ENCODE data around the gene SAC3D1.
"Not testable (repeated sequence)": the region's sequence is repeated elsewhere in the genome, so short reads cannot be mapped to it uniquely, and the experiment has no call there.

The SAC3D1 gene

GRCh38 chr11:65023502-65023901, 17.5 kb upstream of the SAC3D1 start:
- not testable (repeated sequence) for DNase-seq (ENCODE audit: low read depth, low spot score)

GRCh38 chr11:65026810-65027209, 14.2 kb upstream of the SAC3D1 start:
- DNase-seq (ENCODE audit: low read depth, low spot score) = no peak

DNA sequence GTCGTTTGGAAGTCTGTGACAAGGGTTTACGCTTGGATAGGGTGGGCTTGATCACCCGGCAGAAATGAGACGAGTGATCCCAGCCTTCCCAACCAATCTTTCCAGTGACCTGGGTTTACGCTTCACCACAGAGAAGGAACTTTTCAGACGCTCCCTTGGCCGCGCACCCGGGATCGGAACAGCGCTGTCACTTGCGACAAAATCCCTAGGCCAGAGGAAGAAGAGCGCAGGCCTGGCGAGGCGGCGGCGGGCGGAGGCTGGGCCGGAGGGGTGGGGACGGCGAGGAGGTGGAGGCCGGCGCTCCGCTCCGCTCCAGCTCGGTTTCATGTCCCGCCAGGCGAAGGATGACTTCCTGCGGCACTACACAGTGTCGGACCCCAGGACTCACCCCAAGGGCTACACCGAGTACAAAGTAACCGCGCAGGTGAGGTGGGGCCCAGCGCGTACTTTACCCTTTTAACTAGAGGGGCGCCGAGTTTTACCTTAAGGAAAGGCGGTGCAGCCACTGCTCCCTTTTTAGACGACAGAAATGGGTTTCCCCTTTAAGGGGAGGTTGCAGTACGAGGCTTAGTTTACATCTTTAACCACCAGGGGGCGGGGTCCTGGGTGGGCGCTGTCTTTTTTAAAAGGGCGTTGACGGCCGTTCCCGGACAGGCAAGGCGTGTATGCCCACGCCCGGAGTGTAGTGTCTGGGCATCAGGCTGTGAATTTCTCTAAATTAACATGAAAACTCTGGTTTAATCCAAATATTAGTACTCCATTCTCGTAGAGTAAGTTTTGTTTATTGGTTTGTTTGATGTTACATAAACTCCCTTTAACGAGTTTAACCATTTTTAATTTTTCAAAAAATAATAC, 13.6 kb upstream of the SAC3D1 start, which contains the start of gene SNX15:
TSS of gene SNX15 (plus strand) at position 227 of the 855 bp plus-strand sequence. CDS start at position 326, 99 bp downstream.
- peak; percentile 95 for DNase-seq (ENCODE audit: low read depth, low spot score)

DNA sequence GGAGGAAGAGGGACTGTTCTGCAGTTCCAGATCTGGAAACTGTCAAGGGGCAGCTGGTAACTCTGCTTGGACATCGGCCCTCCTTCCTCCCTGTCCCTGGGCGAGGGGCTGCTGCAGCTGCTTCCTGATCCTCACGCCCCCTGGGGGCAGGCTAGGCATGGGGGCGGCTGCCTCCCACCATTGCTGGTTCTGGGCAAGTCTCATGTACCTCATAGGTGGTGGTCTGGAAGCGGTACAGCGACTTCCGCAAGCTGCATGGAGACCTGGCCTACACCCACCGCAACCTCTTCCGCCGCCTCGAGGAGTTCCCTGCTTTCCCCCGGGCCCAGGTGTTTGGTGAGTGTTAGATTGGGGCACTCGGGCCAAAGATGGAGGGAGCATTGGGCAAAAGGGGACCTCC, 8.8 kb upstream of the SAC3D1 start:
- DNase-seq (ENCODE audit: low read depth, low spot score) = no peak

DNA sequence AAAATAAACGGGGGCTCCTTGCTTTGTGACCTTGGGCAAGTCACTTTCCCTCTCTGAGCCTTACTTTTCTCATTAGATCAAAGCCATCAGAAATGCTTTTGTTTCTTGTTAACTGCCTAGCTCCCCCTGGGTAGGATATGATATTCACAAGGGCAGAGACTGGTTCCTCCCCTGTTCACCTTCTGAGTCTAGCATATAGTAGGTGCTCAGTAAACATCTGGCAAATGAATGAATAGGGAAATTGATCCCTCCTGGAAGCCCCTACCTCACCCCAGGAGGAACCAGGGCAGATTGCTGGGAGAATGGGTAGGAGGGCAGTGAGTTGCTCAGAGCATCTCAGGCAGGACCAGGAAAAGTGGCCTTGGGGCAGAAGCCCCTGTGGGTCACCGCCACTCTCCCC, 6.6 kb upstream of the SAC3D1 start:
- DNase-seq (ENCODE audit: low read depth, low spot score) = no peak

DNA sequence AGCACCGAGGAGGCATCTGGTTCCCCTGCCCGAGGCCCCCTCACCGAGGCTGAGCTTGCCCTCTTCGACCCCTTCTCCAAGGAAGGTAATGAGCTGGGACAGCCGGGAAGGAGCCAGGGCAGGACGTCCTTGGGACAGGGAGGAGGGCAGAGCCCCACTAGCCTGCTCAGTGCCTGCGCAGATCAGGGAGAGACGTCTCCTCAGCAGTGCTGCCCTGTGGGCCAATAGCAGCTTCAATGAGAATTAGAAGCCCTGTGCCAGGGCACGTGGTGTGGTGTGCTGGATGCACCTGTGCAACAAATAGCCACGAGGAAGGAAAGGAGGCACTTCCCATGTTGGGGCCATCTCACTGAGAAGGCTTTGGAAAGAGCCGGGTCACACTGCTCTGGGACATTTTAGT, 5.4 kb upstream of the SAC3D1 start:
- no peak for DNase-seq (ENCODE audit: low read depth, low spot score)

GRCh38 chr11:65036931-65037330, 4.1 kb upstream of the SAC3D1 start:
- no peak for DNase-seq (ENCODE audit: low read depth, low spot score)

- DNase-seq (ENCODE audit: low read depth, low spot score) = no peak
These were observed 527 bp upstream of the SAC3D1 start for GRCh38 chr11:65040520-65040846.

GRCh38 chr11:65042891-65043290, 1.9 kb downstream of the SAC3D1 start:
- no peak for DNase-seq (ENCODE audit: low read depth, low spot score)

GRCh38 chr11:65043881-65044501, 3.0 kb downstream of the SAC3D1 start:
- DNase-seq (ENCODE audit: low read depth, low spot score) = no peak

DNA sequence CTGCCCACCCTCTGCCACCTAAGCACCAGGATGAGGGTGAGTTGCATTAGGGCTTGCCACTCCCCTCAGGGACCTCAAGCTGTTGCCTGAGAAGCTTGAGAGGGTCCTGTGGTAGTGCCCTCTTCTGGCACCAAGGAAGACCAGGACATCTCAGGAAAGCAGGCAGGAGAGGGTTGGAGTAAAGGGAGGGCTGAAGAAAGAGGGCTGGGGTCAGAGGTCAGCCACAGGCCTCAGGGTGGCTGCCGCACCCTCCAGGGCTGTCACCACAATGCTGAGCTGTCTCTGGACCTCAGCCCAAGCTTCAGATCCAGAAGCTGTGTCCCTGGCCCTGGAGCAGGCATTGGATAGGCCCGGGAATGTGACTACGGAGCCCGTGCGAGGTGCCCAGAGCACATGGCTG, 4.1 kb downstream of the SAC3D1 start:
- no peak for DNase-seq (ENCODE audit: low read depth, low spot score)

GRCh38 chr11:65045728-65046127, 4.7 kb downstream of the SAC3D1 start:
- no peak for DNase-seq (ENCODE audit: low read depth, low spot score)

DNA sequence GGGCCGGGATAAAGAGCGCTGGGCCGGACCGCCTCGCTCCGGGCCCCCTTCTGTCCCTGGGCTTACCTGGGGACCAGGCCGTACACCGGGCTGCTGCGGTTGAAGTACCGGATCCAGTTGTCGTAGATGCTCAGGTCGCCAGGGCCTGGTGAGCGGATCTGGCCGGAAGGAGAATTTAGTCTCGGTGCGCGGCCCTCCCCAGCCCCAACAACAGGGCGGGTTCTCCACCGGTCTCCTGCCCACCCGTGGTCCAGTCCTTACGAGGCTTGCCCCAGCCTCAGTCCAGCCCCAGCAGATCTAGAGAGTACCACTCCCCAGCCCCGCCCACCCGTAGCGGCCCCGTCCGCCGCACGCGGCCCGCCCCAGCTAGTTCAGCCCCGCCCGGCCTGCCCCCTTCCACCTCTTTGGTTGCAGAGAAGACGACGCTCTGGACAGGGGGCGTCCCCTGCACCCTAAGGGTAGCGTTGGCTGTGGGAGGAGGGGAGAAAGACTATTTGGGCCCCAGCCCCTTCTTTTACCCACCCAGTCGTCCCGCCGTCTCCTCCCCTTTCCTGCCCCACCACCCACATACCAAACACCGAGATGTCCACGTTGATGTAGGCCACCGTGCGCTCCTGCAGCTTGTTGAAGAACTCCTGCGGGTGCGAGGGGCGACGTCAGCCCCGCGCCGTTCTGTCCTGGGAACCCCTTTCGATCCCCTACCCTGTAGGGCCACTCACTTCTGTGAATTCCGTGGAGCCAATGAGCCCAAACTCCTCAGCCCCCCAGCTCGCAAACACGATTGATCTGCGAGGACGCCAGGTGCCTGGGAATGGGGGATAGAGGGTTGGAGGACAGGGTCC, 6.8 kb downstream of the SAC3D1 start:
- DNase-seq (ENCODE audit: low read depth, low spot score) = no peak

DNA sequence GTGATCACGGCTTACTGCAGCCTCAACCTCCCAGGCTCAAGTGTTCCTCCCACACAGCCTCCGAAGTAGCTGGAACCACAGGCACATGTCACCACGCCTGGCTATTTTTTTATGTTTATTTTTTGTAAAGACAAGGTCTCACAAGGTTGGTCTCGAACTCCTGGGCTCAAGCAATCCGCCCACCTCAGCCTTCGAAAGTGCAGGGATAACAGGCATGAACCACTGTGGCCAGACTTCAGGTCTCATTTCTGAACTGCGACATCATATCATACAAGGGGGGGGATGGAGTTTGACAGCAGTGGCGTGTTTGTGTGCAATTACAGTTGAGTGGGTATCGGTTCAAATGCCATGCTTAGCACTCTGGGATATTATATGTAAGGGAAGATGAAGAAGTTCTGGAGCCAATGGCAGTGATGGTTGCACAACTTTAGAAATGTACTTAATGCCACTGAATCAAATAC, 10.4 kb downstream of the SAC3D1 start:
- no peak for DNase-seq (ENCODE audit: low read depth, low spot score)

DNA sequence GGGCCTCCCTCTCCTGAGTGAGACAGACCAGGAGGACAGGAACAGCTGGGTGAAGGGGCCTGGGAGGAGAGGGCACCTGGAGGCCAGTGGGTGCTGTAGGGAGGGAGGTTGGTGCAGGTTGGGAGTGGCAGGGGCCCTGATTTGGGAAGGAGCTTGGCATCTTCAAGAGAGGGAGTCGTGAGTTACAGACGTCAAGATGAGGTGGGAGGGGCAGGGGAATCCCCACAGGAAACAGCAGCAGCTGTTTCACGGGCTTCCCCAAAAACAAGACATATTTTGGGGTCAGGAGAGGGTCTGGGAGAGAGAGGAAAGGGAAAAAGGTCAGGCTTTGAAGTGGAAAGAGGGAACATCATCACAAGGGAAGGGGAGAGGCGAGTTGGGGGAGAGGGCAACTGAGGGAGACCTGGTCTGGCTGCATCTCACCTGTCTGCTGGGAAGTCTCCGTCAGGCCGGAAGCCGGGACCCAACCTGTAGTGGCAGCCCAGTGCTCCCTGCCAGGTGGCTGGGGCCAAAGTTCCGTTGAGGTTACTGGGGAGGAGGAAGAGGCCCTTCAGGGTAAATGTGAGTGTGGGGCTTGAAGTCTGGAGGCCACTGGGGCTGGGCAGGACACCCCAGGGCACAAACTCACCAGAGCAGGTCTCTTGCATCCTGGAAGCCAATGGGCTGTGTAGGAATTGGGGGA, 13.0 kb downstream of the SAC3D1 start:
- no peak for DNase-seq (ENCODE audit: low read depth, low spot score)

DNA sequence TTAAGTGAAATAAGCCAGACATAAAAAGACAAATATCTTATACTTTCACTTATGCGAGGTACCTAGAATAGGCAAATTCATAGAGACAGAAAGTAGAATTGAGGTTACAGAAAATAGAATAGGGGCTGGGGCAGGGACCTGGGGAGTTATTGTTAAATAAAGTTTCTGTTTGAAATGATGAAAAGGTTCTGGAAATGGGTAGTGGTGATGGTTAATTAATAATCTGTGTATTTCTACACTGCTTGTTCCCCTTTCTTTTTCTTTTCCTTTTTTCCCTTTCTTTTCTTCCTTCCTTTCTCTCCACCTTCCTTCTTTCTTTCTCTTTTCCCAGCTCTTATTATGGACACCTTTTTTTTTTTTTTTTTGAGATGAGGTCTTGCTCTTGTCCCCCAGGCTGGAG, 14.5 kb downstream of the SAC3D1 start:
- no peak for DNase-seq (ENCODE audit: low read depth, low spot score)

DNA sequence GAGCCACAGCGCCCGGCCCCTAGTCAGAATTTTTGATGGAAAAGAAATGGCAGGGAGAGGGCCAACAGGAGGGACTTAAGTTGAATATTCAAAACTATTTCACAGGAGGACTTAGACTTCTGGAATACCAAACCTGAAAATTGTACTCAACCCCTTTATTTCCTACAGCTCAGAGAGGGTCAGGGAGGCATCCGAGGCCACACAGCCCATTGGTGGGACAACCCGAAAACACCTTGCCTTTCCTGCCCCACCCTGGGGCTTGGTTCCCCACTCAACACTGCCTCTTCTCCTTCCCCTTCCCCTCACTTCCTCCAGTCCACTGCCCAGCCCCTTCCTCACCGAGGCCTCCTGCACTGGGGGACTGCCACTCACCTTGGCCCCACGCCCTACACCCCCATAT, 16.0 kb downstream of the SAC3D1 start:
- DNase-seq (ENCODE audit: low read depth, low spot score) = no peak

- no peak for DNase-seq (ENCODE audit: low read depth, low spot score)
These were observed 16.5 kb downstream of the SAC3D1 start for GRCh38 chr11:65057526-65057925.

DNA sequence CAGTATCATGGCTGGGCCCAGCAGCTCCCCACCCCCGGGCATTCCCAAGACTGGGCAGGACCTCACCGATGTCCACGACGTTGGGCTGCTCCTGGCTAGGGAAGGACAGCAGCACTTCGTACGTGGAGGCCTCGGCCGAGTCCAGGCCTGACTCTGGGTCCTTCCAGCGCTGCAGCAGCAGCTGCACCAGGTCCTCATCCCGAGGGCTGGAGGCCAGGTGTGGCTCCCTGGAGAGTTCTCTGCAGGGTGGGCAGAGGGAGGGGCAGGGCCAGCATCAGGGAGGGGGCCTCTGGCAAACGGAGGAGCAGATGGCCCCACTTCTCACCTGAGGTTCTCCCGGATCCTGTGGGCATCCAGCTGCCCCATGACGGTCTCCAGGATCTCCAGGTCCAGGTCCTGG, 17.0 kb downstream of the SAC3D1 start:
- no peak for DNase-seq (ENCODE audit: low read depth, low spot score)

GRCh38 chr11:65058419-65059054, 17.5 kb downstream of the SAC3D1 start, which contains the start of gene NAALADL1:
NAALADL1 (minus strand) TSS chr11:65058553; CDS start chr11:65058521, 32 bp downstream.
- DNase-seq (ENCODE audit: low read depth, low spot score) = no peak

DNA sequence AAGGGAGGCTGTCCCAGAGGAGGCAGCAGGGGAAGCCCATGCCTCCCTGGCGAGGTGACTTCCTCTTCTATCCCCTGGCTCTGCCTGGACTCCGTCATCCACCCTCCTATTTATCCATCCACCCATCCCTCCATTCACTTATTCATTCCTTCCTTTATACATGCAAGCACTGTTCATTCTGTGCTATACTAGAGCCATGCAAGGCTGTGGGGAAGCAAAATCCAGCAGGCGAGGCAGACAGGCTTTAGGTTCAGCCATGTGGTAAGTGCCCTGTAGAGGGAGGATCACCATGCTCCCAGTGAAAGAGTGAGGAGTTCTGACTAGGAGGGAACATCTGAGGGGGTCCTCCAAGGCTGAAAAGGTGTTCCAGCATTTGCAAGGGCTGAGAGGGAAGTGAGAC, 18.5 kb downstream of the SAC3D1 start:
- no peak for DNase-seq (ENCODE audit: low read depth, low spot score)
